ENCODE measurements around the gene SLC25A4.
"Not testable (repeated sequence)": the region's sequence is repeated elsewhere in the genome, so short reads cannot be mapped to it uniquely, and the experiment has no call there.

Gene SLC25A4

GRCh38 chr4:185192059-185192458, 49.0 kb downstream of the SLC25A4 start:
- no peak overlapping the region for H2AK5ac ChIP-seq (ENCODE audit: low read length, severe bottlenecking)
- H3K9me3 ChIP-seq (ENCODE audit: control insufficient read depth, low read length): no peaks in the 10 kb centered on the region
- H3K36me3 ChIP-seq (ENCODE audit: control insufficient read depth in 1 of 2, insufficient read depth in 2 of 2, low read depth in 1 of 2, low read length in 2 of 2): peaks cover 4 to 45% of the 10 kb centered on the region in 2 experiments
- no peak overlapping the region for H3K23ac ChIP-seq (ENCODE audit: low read length in 2 of 2)
- H4K91ac ChIP-seq (ENCODE audit: low read length): no peak overlapping the region
- no peak overlapping the region for H3K4ac ChIP-seq (ENCODE audit: low read depth in 1 of 2, low read length in 2 of 2)
- no peak overlapping the region for H2BK12ac ChIP-seq (ENCODE audit: low read length in 2 of 2)
- no peak overlapping the region for H3K4me3 ChIP-seq (ENCODE audit: insufficient read depth in 1 of 2, low read depth in 1 of 2, low read length in 2 of 2)
- H3K14ac ChIP-seq (ENCODE audit: low read length in 2 of 2): no peak overlapping the region
- no peak overlapping the region for H3K9ac ChIP-seq (ENCODE audit: low read length)
- H2AFZ ChIP-seq (ENCODE audit: low read depth, low read length): no peak overlapping the region
- no peak overlapping the region for H4K8ac ChIP-seq (ENCODE audit: low read length)
- H2BK5ac ChIP-seq (ENCODE audit: low read depth, low read length, poor library complexity, severe bottlenecking): no peak overlapping the region
- no peaks in the 10 kb centered on the region for H3K27me3 ChIP-seq (ENCODE audit: control insufficient read depth in 1 of 2, insufficient read depth in 1 of 2, low read length in 2 of 2)
- H3K4me2 ChIP-seq (ENCODE audit: low read length, poor library complexity, severe bottlenecking): no peak overlapping the region
- no peak for DNase-seq
- no peak overlapping the region for H2BK15ac ChIP-seq (ENCODE audit: low read depth, poor library complexity, severe bottlenecking)
- H3K79me1 ChIP-seq (replicated peaks; ENCODE audit: low read length, poor library complexity, severe bottlenecking): peaks cover 18% of the 10 kb centered on the region
- WGBS: no CpG with 5 or more reads among the region's 1 CpG
- no peak overlapping the region for H2BK120ac ChIP-seq (ENCODE audit: low read depth, low read length)
- no peak overlapping the region for H3K27ac ChIP-seq (ENCODE audit: low read length, poor library complexity, severe bottlenecking)
- H3K4me1 ChIP-seq (ENCODE audit: control insufficient read depth, insufficient read depth, low read depth, low read length): no peaks in the 10 kb centered on the region
- no peak overlapping the region for H3K18ac ChIP-seq (ENCODE audit: low read depth in 1 of 2, low read length in 2 of 2)

- Histone ChIP-seq H3K4me1 (ENCODE audit: control insufficient read depth, insufficient read depth, low read depth, low read length) (no peaks in the 10 kb centered on the region), H3K4ac (ENCODE audit: low read depth in 1 of 2, low read length in 2 of 2) (no peak overlapping the region), H2BK12ac (ENCODE audit: low read length in 2 of 2) (no peak overlapping the region), H2AK5ac (ENCODE audit: low read length, severe bottlenecking) (no peak overlapping the region), H3K36me3 (ENCODE audit: control insufficient read depth in 1 of 2, insufficient read depth in 2 of 2, low read depth in 1 of 2, low read length in 2 of 2) (peaks cover under 1 to 18% of the 10 kb centered on the region in 2 experiments), H2BK120ac (ENCODE audit: low read depth, low read length) (no peak overlapping the region), H3K23ac (ENCODE audit: low read length in 2 of 2) (no peak overlapping the region), H3K9ac (ENCODE audit: low read length) (no peak overlapping the region), H3K4me3 (ENCODE audit: insufficient read depth in 1 of 2, low read depth in 1 of 2, low read length in 2 of 2) (no peak overlapping the region), H3K9me3 (ENCODE audit: control insufficient read depth, low read length) (no peaks in the 10 kb centered on the region), H3K18ac (ENCODE audit: low read depth in 1 of 2, low read length in 2 of 2) (no peak overlapping the region), H4K8ac (ENCODE audit: low read length) (no peak overlapping the region), H3K14ac (ENCODE audit: low read length in 2 of 2) (no peak overlapping the region), H3K79me1 (replicated peaks; ENCODE audit: low read length, poor library complexity, severe bottlenecking) (peaks cover 21% of the 10 kb centered on the region), H4K91ac (ENCODE audit: low read length) (no peak overlapping the region), H3K27me3 (ENCODE audit: control insufficient read depth in 1 of 2, insufficient read depth in 1 of 2, low read length in 2 of 2) (no peaks in the 10 kb centered on the region), H2AFZ (ENCODE audit: low read depth, low read length) (no peak overlapping the region), H3K27ac (ENCODE audit: low read length, poor library complexity, severe bottlenecking) (no peak overlapping the region), H2BK5ac (ENCODE audit: low read depth, low read length, poor library complexity, severe bottlenecking) (no peak overlapping the region), H3K4me2 (ENCODE audit: low read length, poor library complexity, severe bottlenecking) (no peak overlapping the region), H2BK15ac (ENCODE audit: low read depth, poor library complexity, severe bottlenecking) (no peak overlapping the region)
- 90% methylated on average over 5 of the region's 9 CpGs for WGBS
- DNase-seq: no peak
These were observed 52.1 kb downstream of the SLC25A4 start for GRCh38 chr4:185194924-185195888.

GRCh38 chr4:185196437-185196836, 53.4 kb downstream of the SLC25A4 start:
- H2AK5ac ChIP-seq (ENCODE audit: low read length, severe bottlenecking): no peak overlapping the region
- 90% methylated on average over 1 of the region's 2 CpGs for WGBS
- no peaks in the 10 kb centered on the region for H3K9me3 ChIP-seq (ENCODE audit: control insufficient read depth, low read length)
- H2BK12ac ChIP-seq (ENCODE audit: low read length in 2 of 2): no peak overlapping the region
- H3K4me2 ChIP-seq (ENCODE audit: low read length, poor library complexity, severe bottlenecking): no peak overlapping the region
- no peak overlapping the region for H2BK15ac ChIP-seq (ENCODE audit: low read depth, poor library complexity, severe bottlenecking)
- no peak overlapping the region for H3K9ac ChIP-seq (ENCODE audit: low read length)
- H3K4me1 ChIP-seq (ENCODE audit: control insufficient read depth, insufficient read depth, low read depth, low read length): no peaks in the 10 kb centered on the region
- H4K8ac ChIP-seq (ENCODE audit: low read length): no peak overlapping the region
- H4K91ac ChIP-seq (ENCODE audit: low read length): no peak overlapping the region
- H3K27me3 ChIP-seq (ENCODE audit: control insufficient read depth in 1 of 2, insufficient read depth in 1 of 2, low read length in 2 of 2): no peaks in the 10 kb centered on the region
- peaks cover 23% of the 10 kb centered on the region for H3K79me1 ChIP-seq (replicated peaks; ENCODE audit: low read length, poor library complexity, severe bottlenecking)
- no peak overlapping the region for H3K14ac ChIP-seq (ENCODE audit: low read length in 2 of 2)
- no peak overlapping the region for H2AFZ ChIP-seq (ENCODE audit: low read depth, low read length)
- no peak for DNase-seq
- H3K18ac ChIP-seq (ENCODE audit: low read depth in 1 of 2, low read length in 2 of 2): no peak overlapping the region
- H3K4me3 ChIP-seq (ENCODE audit: insufficient read depth in 1 of 2, low read depth in 1 of 2, low read length in 2 of 2): no peak overlapping the region
- H2BK5ac ChIP-seq (ENCODE audit: low read depth, low read length, poor library complexity, severe bottlenecking): no peak overlapping the region
- no peak overlapping the region for H3K23ac ChIP-seq (ENCODE audit: low read length in 2 of 2)
- no peak overlapping the region for H2BK120ac ChIP-seq (ENCODE audit: low read depth, low read length)
- no peak overlapping the region for H3K27ac ChIP-seq (ENCODE audit: low read length, poor library complexity, severe bottlenecking)
- no peak overlapping the region for H3K4ac ChIP-seq (ENCODE audit: low read depth in 1 of 2, low read length in 2 of 2)
- peaks cover 4 to 10% of the 10 kb centered on the region in 2 experiments for H3K36me3 ChIP-seq (ENCODE audit: control insufficient read depth in 1 of 2, insufficient read depth in 2 of 2, low read depth in 1 of 2, low read length in 2 of 2)

- peaks cover 19% of the 10 kb centered on the region for H3K79me1 ChIP-seq (replicated peaks; ENCODE audit: low read length, poor library complexity, severe bottlenecking)
- not testable (repeated sequence) for H4K91ac ChIP-seq (ENCODE audit: low read length); DNase-seq; H4K8ac ChIP-seq (ENCODE audit: low read length); H3K4me1 ChIP-seq (ENCODE audit: control insufficient read depth, insufficient read depth, low read depth, low read length); H3K27ac ChIP-seq (ENCODE audit: low read length, poor library complexity, severe bottlenecking); H3K9me3 ChIP-seq (ENCODE audit: control insufficient read depth, low read length); H2AFZ ChIP-seq (ENCODE audit: low read depth, low read length); H2BK120ac ChIP-seq (ENCODE audit: low read depth, low read length); H3K14ac ChIP-seq (ENCODE audit: low read length in 2 of 2); H3K9ac ChIP-seq (ENCODE audit: low read length); H2BK5ac ChIP-seq (ENCODE audit: low read depth, low read length, poor library complexity, severe bottlenecking); H3K18ac ChIP-seq (ENCODE audit: low read depth in 1 of 2, low read length in 2 of 2); H2BK12ac ChIP-seq (ENCODE audit: low read length in 2 of 2); H3K4me3 ChIP-seq (ENCODE audit: insufficient read depth in 1 of 2, low read depth in 1 of 2, low read length in 2 of 2); H3K27me3 ChIP-seq (ENCODE audit: control insufficient read depth in 1 of 2, insufficient read depth in 1 of 2, low read length in 2 of 2); H3K4ac ChIP-seq (ENCODE audit: low read depth in 1 of 2, low read length in 2 of 2); H3K23ac ChIP-seq (ENCODE audit: low read length in 2 of 2); H3K4me2 ChIP-seq (ENCODE audit: low read length, poor library complexity, severe bottlenecking); H2AK5ac ChIP-seq (ENCODE audit: low read length, severe bottlenecking); H2BK15ac ChIP-seq (ENCODE audit: low read depth, poor library complexity, severe bottlenecking)
- peaks cover 4 to 10% of the 10 kb centered on the region in 2 experiments for H3K36me3 ChIP-seq (ENCODE audit: control insufficient read depth in 1 of 2, insufficient read depth in 2 of 2, low read depth in 1 of 2, low read length in 2 of 2)
- 93% methylated on average over 4 of the region's 4 CpGs for WGBS
These were observed 55.1 kb downstream of the SLC25A4 start for GRCh38 chr4:185198189-185198588.
